ENCODE data around the gene RAI1.

The RAI1 gene

GRCh38 chr17:17840751-17841591 lies 159.7 kb downstream of the RAI1 start:
- no peak for DNase-seq (ENCODE audit: extremely low read depth in 1 of 2, low read depth in 1 of 2)

GRCh38 chr17:17841601-17842025 lies 160.4 kb downstream of the RAI1 start:
- no peak for DNase-seq (ENCODE audit: extremely low read depth in 1 of 2, low read depth in 1 of 2)

GRCh38 chr17:17842111-17842876 lies 161.0 kb downstream of the RAI1 start:
- DNase-seq (ENCODE audit: extremely low read depth in 1 of 2, low read depth in 1 of 2), result no peak

DNA sequence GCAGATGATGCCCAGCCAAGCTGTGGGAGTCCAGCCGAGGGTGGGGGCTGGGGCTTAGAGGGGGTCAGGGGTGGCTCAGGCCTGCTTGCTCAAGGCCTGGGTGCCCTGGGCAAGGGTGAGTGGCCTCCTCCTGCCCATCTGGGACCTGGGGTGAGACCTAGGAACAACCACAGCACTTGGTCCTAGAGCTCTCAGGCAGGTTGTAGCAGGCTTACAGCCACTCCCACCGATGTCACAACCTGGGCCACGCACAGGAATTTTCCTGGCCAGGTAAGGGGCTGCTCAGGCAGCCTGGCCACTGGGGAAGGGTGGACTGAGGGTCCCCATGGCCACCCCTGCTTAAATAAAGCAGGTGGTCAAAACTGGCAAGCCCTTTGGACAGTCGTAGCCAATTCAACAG lies 161.8 kb downstream of the RAI1 start:
- no peak for DNase-seq (ENCODE audit: extremely low read depth in 1 of 2, low read depth in 1 of 2)

DNA sequence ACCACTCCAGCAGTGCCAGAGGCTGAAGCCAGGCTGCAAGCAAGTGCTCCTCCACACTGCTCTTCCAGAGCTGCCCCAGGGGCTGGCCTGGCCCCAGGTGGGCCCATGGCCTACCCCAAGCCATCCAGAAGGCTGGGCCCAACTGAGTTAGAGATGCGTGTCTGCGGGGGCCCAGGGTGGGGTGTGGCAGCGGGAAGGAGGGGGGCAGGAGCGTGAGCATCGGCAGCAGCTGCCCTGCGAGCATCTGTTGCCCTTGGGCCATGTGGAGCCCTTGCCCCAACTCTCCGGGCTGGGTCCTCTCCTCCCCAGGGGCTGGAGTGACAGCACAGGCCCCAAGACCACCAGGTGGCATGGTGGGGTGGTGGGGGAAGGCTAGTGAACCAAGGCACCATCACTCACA lies 162.8 kb downstream of the RAI1 start:
- DNase-seq (ENCODE audit: extremely low read depth in 1 of 2, low read depth in 1 of 2), result no peak

GRCh38 chr17:17844500-17844899 lies 163.2 kb downstream of the RAI1 start:
- no peak for DNase-seq (ENCODE audit: extremely low read depth in 1 of 2, low read depth in 1 of 2)

DNA sequence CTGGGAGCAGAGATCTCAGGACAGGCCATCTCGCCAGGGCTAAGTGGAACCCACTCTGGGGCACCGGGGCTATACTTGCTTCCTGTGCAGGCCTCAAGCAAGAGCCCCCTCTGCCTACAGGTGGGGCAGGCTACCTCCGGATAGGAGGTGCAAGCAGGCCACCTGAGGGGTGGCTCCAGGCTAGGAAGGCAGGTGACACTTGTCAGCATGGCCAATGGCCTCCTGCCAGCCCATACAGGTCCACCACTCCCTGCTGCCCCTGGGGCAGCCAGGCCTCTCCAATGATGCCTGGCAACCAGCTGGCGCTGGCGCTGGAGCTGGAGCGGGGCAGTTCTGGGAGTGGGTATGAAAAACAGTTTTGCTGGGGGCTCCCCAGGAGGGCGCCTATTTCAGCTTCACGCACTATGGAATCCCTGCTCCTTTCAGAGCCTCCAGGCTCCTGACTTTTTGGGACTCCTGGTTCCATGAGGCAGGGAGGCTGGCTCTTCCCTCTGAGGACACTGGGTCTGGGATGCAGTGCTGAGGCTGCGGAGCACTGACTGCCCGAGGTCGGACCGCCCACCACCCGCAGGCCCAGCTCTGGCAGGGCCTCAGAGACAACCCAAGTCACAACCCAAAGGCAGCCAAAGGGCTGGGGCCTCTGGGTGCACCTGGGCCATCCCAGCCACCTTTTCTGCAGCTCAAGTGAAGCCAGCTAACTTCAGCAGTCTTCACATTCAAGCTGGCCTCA lies 164.0 kb downstream of the RAI1 start:
- DNase-seq (ENCODE audit: extremely low read depth in 1 of 2, low read depth in 1 of 2), result no peak

DNA sequence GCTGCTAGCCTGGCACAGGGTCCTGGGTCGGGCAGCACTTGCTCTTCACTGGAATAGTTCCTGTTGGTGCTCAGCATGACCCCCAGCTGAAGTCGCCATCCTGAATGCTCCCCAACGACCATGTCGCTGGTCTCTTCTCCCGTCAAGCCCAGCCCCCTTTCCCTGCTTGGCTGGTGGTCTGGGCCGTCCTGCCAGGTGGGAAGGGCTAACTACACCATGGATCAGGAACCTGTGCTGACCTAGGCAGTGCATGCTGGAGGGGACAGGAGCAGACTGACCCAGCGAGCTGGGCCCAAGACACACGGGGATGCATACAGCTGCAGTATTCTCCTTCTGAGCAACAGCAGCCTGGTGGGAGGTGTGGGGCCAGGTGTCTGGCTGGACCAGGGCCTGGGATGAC lies 164.7 kb downstream of the RAI1 start:
- DNase-seq (ENCODE audit: extremely low read depth in 1 of 2, low read depth in 1 of 2), result no peak

GRCh38 chr17:17846645-17847044 lies 165.4 kb downstream of the RAI1 start:
- DNase-seq (ENCODE audit: extremely low read depth in 1 of 2, low read depth in 1 of 2), result no peak

DNA sequence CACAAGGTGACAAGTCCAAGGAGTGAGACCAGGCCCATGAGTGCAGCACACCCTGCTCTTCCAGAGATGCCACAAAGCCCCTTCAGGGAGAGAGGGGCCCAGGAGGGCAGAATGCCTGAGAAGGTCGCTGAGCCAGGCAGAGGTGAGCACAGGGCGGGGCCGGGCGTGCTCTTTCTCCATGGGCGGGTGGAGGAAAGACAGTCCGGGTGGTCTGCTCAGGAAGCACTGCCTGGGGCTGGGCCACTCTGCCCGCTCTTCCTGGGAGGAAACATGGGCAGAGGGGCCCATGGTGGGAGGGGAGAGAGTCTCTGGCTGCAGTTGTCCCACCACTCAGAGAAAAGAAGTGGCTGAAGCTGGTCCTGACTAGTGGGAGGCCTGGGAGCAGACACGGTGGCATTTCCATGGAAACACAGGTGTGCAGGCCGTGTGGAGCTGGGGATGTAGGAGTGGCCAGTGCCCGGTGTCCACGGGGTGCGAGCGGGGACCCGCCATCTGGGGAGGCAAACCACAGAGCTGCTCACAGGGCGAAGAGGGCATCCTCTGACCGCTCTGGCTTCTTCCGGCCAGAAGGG lies 165.9 kb downstream of the RAI1 start:
- DNase-seq (ENCODE audit: extremely low read depth in 1 of 2, low read depth in 1 of 2), result no peak

GRCh38 chr17:17847726-17848125 lies 166.5 kb downstream of the RAI1 start:
- DNase-seq (ENCODE audit: extremely low read depth in 1 of 2, low read depth in 1 of 2), result no peak

- no peak for DNase-seq (ENCODE audit: extremely low read depth in 1 of 2, low read depth in 1 of 2)
Measured at GRCh38 chr17:17848311-17849082, 167.2 kb downstream of the RAI1 start.

- peak; percentile 71 to 95 for DNase-seq (ENCODE audit: extremely low read depth in 1 of 2, low read depth in 1 of 2)
Measured at GRCh38 chr17:17849147-17849820, 168.0 kb downstream of the RAI1 start.

DNA sequence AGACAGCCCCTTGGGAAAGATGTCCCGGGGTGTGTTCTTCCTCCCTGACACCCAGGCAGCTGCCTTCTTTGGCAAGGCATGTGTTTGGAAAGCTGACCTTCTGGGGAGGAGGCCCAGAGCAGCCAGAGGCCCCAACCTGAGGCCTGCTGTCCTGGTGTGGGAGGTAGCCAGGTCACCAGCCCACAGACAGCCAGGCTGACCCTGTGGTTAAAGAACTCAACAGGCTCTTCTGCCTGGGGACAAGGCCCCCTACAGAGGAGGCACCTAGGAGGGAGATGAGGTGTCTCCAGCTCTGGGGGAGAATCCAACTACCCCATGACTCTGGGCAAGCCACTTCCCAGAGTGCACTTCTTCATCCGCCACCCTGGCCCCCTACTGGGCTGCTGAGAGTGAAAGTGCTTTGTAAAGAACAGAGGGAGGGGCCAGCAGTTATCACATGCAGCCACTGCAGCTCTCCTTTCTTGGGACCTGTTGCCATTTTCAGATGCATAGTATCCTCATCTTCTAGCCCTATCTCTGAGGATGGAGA lies 168.7 kb downstream of the RAI1 start:
- DNase-seq (ENCODE audit: extremely low read depth in 1 of 2, low read depth in 1 of 2), result peak; percentile 58 to 81

DNA sequence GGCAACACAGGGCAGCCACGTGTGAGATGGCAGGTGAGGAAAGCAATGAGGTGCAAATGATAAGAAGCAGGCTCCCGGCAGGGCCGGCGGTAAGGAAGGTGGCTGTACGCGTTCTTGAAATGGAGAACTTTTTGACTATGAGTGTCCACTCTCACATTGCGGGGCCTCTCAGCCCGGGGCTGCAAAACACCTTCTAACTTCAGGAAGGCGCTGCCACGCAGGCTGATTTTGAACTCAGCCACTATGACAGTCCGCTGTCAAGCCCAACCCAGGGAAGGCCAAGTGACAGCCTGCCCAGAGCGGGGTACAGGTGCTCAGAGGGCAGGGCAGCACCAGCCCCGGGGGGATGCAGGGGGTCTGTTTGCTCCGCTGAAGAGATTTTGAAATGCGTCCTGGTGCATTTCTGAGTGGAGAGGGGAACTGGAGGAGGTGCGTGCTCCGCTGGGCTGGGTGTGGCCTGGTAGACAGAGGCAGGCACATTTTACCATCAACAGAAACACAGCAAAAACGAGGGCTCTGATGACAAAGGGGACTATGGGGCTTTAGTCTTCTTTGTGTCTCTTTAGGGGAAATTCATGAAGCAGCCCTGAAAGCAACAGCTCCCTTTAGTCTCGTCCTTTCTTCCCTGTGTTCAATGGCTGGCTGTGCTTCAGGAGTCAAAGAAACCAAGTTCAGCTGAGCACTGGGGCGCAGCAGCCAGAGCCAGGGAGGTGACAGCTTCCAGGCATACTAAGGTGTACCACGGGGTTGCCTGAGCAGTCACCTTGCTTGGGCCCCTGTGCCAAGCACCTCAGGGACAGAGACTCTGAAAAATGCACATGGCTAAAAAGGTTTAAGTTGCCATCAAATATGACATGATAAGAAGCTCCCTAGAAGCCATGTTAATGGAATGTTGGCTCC lies 170.1 kb downstream of the RAI1 start:
- no peak for DNase-seq (ENCODE audit: extremely low read depth in 1 of 2, low read depth in 1 of 2)

DNA sequence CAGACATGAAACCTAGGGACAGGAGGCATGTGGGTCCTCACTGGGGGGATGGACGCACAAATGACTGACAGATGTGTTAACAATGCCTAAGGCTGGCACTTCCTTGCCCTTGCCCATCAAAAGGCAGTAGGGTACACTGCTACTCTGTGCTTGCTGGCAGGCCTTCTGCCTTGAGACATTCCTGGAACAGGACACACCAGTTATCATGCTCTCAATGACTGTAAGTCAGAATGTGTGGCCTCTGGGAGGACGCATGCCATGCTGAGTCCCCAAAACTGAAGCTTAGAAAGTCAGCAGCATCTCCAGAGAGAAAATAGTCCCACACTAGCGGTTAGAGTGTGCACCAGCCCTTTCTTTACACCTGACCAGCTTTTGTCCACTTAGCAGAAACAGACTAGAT lies 171.7 kb downstream of the RAI1 start:
- no peak for DNase-seq (ENCODE audit: extremely low read depth in 1 of 2, low read depth in 1 of 2)

- DNase-seq (ENCODE audit: extremely low read depth in 1 of 2, low read depth in 1 of 2), result peak in 1 of 2 donors; percentile 63
Measured at GRCh38 chr17:17853811-17854447, 172.7 kb downstream of the RAI1 start.

DNA sequence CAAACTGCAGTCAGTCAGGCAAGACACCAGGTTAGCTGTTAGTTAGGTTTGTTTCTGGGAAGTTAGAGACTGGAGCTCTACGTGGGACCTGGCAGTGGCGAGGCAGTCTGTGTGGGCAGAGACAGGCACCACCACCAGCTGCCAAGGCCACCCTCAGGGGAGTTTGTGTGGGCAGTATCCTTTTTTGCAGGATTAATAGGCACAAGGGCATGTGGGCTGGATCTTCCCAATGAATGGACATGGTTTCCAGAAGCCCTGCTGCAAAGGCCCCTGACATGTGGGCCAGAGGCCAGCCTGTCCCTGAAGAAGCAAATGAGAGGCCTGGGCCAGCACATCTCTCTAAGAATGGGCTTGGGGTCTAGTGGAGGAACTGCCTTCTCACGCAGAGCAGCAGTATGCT lies 174.7 kb downstream of the RAI1 start:
- DNase-seq (ENCODE audit: extremely low read depth in 1 of 2, low read depth in 1 of 2), result no peak

Data from stimulated activated CD8-positive, alpha-beta memory T cell treated with anti-CD3 and anti-CD28 coated beads, Interleukin-7, amount 100 ng/mL, for 48 hours (primary cell).